ENCODE results near the gene PHF20.
A peak's percentile ranks its signal among the peaks of the same experiment; 100 is the strongest.
"Not testable (repeated sequence)": the region's sequence is repeated elsewhere in the genome, so short reads cannot be mapped to it uniquely, and the experiment has no call there.

PHF20 gene

DNA sequence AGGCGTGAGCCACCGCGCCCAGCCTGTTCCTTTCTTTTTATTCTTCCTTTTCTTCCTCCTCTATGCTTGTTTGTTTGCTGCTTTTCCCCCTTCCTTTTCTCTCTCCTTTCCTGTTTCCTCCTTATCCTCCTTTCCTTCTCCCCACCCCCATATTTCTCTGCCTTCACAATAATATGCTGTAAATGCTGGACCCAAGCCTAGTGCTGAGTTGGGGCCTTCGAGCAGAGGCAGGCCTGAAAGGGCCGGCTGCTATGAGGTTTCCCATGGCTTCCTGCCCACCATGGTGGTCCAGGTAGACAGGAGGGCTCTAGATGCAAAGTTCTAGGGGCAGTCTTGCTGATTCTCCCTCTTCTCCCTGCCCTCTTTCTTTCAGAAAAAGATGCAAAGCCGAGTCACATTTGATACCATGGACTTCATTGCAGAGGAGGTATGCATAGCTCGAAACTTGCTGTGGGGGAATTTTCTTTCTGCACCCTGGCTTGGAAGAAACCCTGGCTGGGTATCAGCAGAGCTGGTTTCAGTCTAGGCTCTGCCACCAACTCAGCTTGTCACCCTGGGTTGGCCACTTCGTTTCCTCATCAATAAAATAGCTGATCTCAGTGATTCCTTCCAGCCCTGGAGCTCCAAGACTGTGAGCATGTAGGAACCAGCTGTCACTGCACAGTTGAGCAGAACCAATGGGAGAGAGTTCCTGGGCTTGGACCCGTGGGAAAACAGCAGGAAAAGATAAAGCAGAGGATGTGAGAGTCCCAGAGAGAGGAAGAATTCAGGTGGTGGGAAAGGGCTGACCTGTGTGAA is 204.0 kb downstream of the PHF20 start:
- no peak for DNase-seq (ENCODE audit: low spot score)

GRCh38 chr20:35978041-35978513 is 206.3 kb downstream of the PHF20 start:
- DNase-seq (ENCODE audit: low spot score) = no peak

DNA sequence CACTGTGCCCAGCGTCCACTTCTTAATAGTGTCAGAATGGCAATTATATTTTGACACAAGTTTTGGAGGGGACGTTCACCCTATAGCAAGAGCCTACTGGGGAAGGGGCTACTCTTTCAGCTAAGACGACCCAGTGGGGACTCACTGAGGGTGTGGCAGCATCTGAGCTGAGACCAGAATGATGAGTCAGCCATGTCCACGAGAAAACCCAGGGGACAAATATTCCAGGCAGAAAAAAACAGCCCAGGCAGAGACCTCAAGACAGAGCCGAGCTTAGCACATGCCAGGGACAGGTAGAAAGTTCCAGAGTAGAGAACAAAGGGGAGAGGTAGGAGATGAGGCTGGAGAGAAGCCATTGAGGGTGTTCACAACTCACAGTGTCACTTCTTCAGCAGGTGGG is 207.7 kb downstream of the PHF20 start:
- DNase-seq (ENCODE audit: low spot score) = no peak

DNA sequence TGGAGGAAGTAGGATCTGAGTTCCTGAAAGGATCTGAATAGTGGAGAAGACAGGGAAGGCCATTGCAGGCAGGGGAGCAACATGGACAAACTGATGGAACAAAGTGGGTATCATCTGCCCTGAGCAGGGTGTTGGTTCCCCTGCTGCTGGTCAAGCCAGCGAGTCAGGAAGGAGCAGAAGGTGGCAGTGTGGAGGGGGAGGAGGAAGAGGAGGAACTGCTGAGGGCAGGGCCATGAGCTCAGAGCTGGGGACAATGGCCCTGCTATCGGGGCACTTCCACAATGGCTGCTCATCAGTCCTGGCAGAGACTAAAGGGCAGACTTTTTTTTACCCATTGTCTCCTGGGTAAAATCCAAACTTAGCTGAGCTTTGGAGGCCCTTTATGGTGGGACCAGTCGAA is 210.2 kb downstream of the PHF20 start:
- DNase-seq (ENCODE audit: low spot score) = no peak

- DNase-seq (ENCODE audit: low spot score) = no peak
These were observed 212.6 kb downstream of the PHF20 start for GRCh38 chr20:35984382-35984781.

GRCh38 chr20:35985806-35986205 is 214.0 kb downstream of the PHF20 start:
- no peak for DNase-seq (ENCODE audit: low spot score)

DNA sequence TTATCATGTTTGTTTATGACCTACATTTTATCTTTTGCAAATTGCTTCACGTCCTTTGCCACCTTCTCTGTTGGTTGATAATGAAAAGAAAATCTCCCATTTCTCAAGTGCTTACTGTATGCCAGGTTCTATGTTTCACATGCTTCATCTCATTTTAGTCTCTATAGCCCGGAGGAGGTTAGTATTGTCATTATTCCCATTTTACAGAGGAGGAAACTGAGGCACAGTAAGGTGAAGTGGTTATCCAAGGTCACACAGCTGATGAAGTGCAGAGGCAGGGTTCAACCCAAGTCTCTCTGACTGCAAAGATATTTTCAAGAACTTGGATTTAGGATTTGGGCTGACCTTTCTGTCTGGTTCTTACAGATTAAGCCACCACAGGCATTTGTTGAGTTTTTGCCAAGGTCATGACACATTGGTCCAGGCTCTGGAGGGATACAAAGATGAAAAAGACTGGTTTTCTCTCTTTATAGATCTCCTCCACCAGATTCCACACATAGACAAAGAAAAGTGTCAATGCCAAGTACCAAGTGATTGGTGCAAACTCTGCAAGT is 217.2 kb downstream of the PHF20 start:
- no peak for DNase-seq (ENCODE audit: low spot score)

GRCh38 chr20:35991142-35991771 is 219.4 kb downstream of the PHF20 start:
- DNase-seq (ENCODE audit: low spot score) = peak; percentile 56

- DNase-seq (ENCODE audit: low spot score) = peak; percentile 86
These were observed 221.0 kb downstream of the PHF20 start for GRCh38 chr20:35992713-35993335.

- DNase-seq (ENCODE audit: low spot score) = peak; percentile 84
These were observed 223.2 kb downstream of the PHF20 start for GRCh38 chr20:35994994-35995453.

DNA sequence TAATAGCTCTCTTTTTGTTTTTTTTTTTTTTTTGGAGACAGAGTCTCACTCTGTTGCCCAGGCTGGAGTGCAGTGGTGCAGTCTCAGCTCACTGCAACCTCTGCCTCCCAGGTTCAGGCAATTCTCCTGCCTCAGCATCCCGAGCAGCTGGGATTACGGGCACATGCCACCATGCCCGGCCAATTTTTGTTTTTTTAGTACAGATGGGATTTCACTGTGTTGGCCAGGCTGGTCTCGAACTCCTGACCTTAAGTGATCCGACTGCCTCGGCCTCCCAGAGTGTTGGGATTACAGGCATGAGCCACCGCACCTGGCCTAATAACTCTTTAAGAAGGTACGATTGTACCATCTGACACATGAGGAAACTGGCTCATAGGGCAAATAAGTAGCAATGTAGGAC is 224.7 kb downstream of the PHF20 start:
- not testable (repeated sequence) for DNase-seq (ENCODE audit: low spot score)

Measured in AG08396 (cell line).